Neural cell (in vitro differentiated cells): ENCODE results near the gene ZNHIT2.

Experiments
- EZH2 ChIP-seq: fragments of 200-600, 300-800 bp; shearing (Covaris generic), sonication (generic); IDR thresholded peaks from 2 replicates; pipeline ENCODE4 v1.6.1; 2014; ENCODE audit warnings: antibody characterized with exemption, low read length, borderline replicate concordance, mild to moderate bottlenecking; ENCODE audit not compliant: insufficient read depth, poor library complexity, severe bottlenecking
- POLR2AphosphoS5 ChIP-seq: IDR thresholded peaks from 2 replicates; pipeline ENCODE4 v1.6.1; 2012
- TF ChIP-seq, protein P1 (sequence below): fragments of 450-650 bp; IDR thresholded peaks from 2 replicates; pipeline ENCODE4 v1.5.1; 2014; ENCODE audit warnings: antibody characterized with exemption, mild to moderate bottlenecking, moderate library complexity; ENCODE audit not compliant: poor library complexity, severe bottlenecking

GRCh38 chr11:65119670-65119995, 2.1 kb upstream of the ZNHIT2 start:
- TF ChIP-seq, protein P1, sequence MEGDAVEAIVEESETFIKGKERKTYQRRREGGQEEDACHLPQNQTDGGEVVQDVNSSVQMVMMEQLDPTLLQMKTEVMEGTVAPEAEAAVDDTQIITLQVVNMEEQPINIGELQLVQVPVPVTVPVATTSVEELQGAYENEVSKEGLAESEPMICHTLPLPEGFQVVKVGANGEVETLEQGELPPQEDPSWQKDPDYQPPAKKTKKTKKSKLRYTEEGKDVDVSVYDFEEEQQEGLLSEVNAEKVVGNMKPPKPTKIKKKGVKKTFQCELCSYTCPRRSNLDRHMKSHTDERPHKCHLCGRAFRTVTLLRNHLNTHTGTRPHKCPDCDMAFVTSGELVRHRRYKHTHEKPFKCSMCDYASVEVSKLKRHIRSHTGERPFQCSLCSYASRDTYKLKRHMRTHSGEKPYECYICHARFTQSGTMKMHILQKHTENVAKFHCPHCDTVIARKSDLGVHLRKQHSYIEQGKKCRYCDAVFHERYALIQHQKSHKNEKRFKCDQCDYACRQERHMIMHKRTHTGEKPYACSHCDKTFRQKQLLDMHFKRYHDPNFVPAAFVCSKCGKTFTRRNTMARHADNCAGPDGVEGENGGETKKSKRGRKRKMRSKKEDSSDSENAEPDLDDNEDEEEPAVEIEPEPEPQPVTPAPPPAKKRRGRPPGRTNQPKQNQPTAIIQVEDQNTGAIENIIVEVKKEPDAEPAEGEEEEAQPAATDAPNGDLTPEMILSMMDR: no peak
- TF ChIP-seq POLR2AphosphoS5 (no peak), EZH2 (no peak)
